HepG2 (cell line): ENCODE data around the gene ANKAR. TPM values are rescaled to one million over a fixed set of nuclear protein-coding genes. Genes with fewer than 3 reads are reported as not detected.

ENCODE experiments used
- AHDC1 ChIP-seq: sonication (generic); formaldehyde crosslinking; IDR thresholded peaks from 2 replicates; pipeline ENCODE4 v1.5.1; 2020; ENCODE audit warnings: mild to moderate bottlenecking, missing genetic modification reagents, borderline replicate concordance
- BCL3 ChIP-seq: sonication (generic); formaldehyde crosslinking; IDR thresholded peaks from 2 replicates; pipeline ENCODE4 v1.5.1; 2020; ENCODE audit warnings: mild to moderate bottlenecking, missing genetic modification reagents, moderate library complexity
- CREBL2 ChIP-seq: sonication (generic); formaldehyde crosslinking; IDR thresholded peaks from 2 replicates; pipeline ENCODE4 v1.8.1; 2023; ENCODE audit warnings: missing genetic modification reagents, mild to moderate bottlenecking, borderline replicate concordance
- HNRNPK ChIP-seq: fragments of 200-400 bp; formaldehyde crosslinking; IDR thresholded peaks from 2 replicates; pipeline ENCODE4 v1.6.1; 2018; ENCODE audit warnings: low read length, low read depth, moderate library complexity, mild to moderate bottlenecking; ENCODE audit not compliant: poor library complexity, severe bottlenecking
- JUND ChIP-seq: sonication (generic); formaldehyde crosslinking; IDR thresholded peaks from 2 replicates; pipeline ENCODE4 v1.8.0; 2022; ENCODE audit warnings: mild to moderate bottlenecking, missing genetic modification reagents
- NCOA5 ChIP-seq: sonication (generic); formaldehyde crosslinking; IDR thresholded peaks from 2 replicates; pipeline ENCODE4 v1.4.0; 2020; ENCODE audit warnings: missing genetic modification reagents
- POGK ChIP-seq: sonication (generic); formaldehyde crosslinking; conservative IDR thresholded peaks from 2 replicates; pipeline ENCODE4 v1.8.0; 2022; ENCODE audit warnings: mild to moderate bottlenecking, moderate library complexity, missing genetic modification reagents
- POLR2AphosphoS5 ChIP-seq: IDR thresholded peaks from 2 replicates; pipeline ENCODE4 v1.6.1; 2012; ENCODE audit warnings: low read depth, low read length
- SMARCE1 ChIP-seq: fragments of 450-650 bp; IDR thresholded peaks from 2 replicates; pipeline ENCODE4 v1.6.1; 2017; ENCODE audit warnings: borderline replicate concordance
- SRY ChIP-seq: sonication (generic); formaldehyde crosslinking; IDR thresholded peaks from 2 replicates; pipeline ENCODE4 v1.8.0; 2022; ENCODE audit warnings: mild to moderate bottlenecking, missing genetic modification reagents
- TCF7 ChIP-seq: sonication (generic); IDR thresholded peaks from 2 replicates; pipeline ENCODE4 v1.6.1; 2016; ENCODE audit warnings: antibody characterized with exemption, low read depth
- THAP7 ChIP-seq: sonication (generic); formaldehyde crosslinking; IDR thresholded peaks from 2 replicates; pipeline ENCODE4 v1.8.1; 2023; ENCODE audit warnings: mild to moderate bottlenecking, missing genetic modification reagents
- TP53 ChIP-seq: sonication (generic); formaldehyde crosslinking; conservative IDR thresholded peaks from 2 replicates; pipeline ENCODE4 v1.4.0; 2020; ENCODE audit warnings: missing genetic modification reagents
- ZFP36 ChIP-seq: fragments of 150-350 bp; IDR thresholded peaks from 2 replicates; pipeline ENCODE4 v1.6.1; 2018; ENCODE audit warnings: borderline replicate concordance, low read length, low read depth; ENCODE audit not compliant: partially characterized antibody
- ZFP41 ChIP-seq: sonication (generic); formaldehyde crosslinking; IDR thresholded peaks from 2 replicates; pipeline ENCODE4 v1.4.0; 2020; ENCODE audit warnings: mild to moderate bottlenecking, missing genetic modification reagents, borderline replicate concordance
- ZNF317 ChIP-seq: sonication (generic); formaldehyde crosslinking; IDR thresholded peaks from 2 replicates; pipeline ENCODE4 v1.5.0; 2020; ENCODE audit warnings: mild to moderate bottlenecking, missing genetic modification reagents
- ZNF678 ChIP-seq: sonication (generic); formaldehyde crosslinking; IDR thresholded peaks from 2 replicates; pipeline ENCODE4 v1.4.0; 2020; ENCODE audit warnings: mild to moderate bottlenecking, missing genetic modification reagents
- ZNF766 ChIP-seq: sonication (generic); formaldehyde crosslinking; IDR thresholded peaks from 2 replicates; pipeline ENCODE4 v1.5.0; 2020; ENCODE audit warnings: missing genetic modification reagents, borderline replicate concordance
- ZNF839 ChIP-seq: sonication (generic); formaldehyde crosslinking; IDR thresholded peaks from 2 replicates; pipeline ENCODE4 v1.4.0; 2020; ENCODE audit warnings: missing genetic modification reagents, mild to moderate bottlenecking, borderline replicate concordance
- polyA plus RNA-seq, 8 experiments: library from polyadenylated mRNA; depleted of rRNA in 3 of 8; stranded (reverse) in 7 of 8; unstranded in 1 of 8; fragments of >200 nt; fragmentation: Illumina TruSeq in 4 of 8; extraction: Trizol in 4 of 8; gene quantifications; 2 replicates each; pipeline versions ENCODE4 v1.2.1 to v1.2.3, GENCODE V29; 2011 to 2016; ENCODE audit warnings: low read depth in 4 of 8, missing spikeins in 1 of 8, mixed read lengths in 1 of 8; ENCODE audit not compliant: insufficient read depth in 1 of 8
- total RNA-seq, 5 experiments: library from RNA; depleted of rRNA; stranded (reverse); fragments of >200 nt; fragmentation: Illumina TruSeq; extraction: Trizol; gene quantifications; 2 replicates each; pipeline ENCODE4 v1.2.3, GENCODE V29; 2016; ENCODE audit warnings: low read depth in 1 of 5

The ANKAR gene
- total and polyA plus RNA-seq, 2 of the 13 experiments (the other 11 are each of a cell fraction or from before 2014, with no cell fraction given): 3.6 to 5.0 TPM

GRCh38 chr2:189661148-189661956, 13.1 kb upstream of the ANKAR start, which contains the start of gene ASNSD1 (continued):
- TF ChIP-seq ZNF839 (CRISPR knock-in tag) (peak; percentile 89; the same call in 1 of the 2 replicates), BCL3 (CRISPR knock-in tag) (peak; percentile 97), ZFP41 (CRISPR knock-in tag) (0 out of 2 replicates have a peak, but pooled peaks have one; percentile 73), HNRNPK (no peak), NCOA5 (CRISPR knock-in tag) (no peak), TP53 (CRISPR knock-in tag) (no peak), CREBL2 (CRISPR knock-in tag) (peak; percentile 96; the same call in 1 of the 2 replicates), AHDC1 (CRISPR knock-in tag) (no peak), ZNF766 (CRISPR knock-in tag) (peak; percentile 95), POGK (CRISPR knock-in tag) (peak; percentile 94; the same call in 1 of the 2 replicates), POLR2AphosphoS5 (peak; percentile 99), SRY (CRISPR knock-in tag) (peak; percentile 90), ZFP36 (no peak), THAP7 (CRISPR knock-in tag) (peak; percentile 69; the same call in 1 of the 2 replicates), JUND (no peak), ZNF678 (CRISPR knock-in tag) (peak; percentile 92), ZNF317 (CRISPR knock-in tag) (peak; percentile 76), SMARCE1 (no peak), TCF7 (no peak)
